GM12878 (cell line): Measurements from ENCODE around the gene VPS45. TPM values are rescaled to one million over a fixed set of nuclear protein-coding genes. Genes with fewer than 3 reads are reported as not detected.

Experiments
- ATAC-seq: fragments of 200-7000 bp; cut with Tn5 transposase; 3 replicates; pipeline ENCODE4 v1.9.1; 2020; ENCODE audit warnings: mild to moderate bottlenecking, moderate library complexity
- BruUV-seq: library from RNA; stranded (reverse); fragments of 400-500 nt; replicated peaks from 2 replicates; lab custom pipeline; 2021; lab: Mats Ljungman, UMichigan
- CTCF ChIA-PET: fragments of 300-600 bp; sonication (Branson Sonifier 250); formaldehyde crosslinking; extraction: SDS; loops from one replicate; lab custom pipeline; 2021; ENCODE audit warnings: inconsistent platforms; lab: Yijun Ruan, JAX
- POLR2A ChIA-PET: fragments of 350-600 bp; formaldehyde crosslinking; extraction: SDS; loops from one replicate; lab custom pipeline; 2021; ENCODE audit warnings: inconsistent platforms; lab: Charles Lee
- RAD21 ChIA-PET: fragments of 300-600 bp; sonication (Branson Sonifier 250); formaldehyde crosslinking; loops from one replicate; lab custom pipeline; 2023; ENCODE audit warnings: antibody characterized with exemption; ENCODE audit not compliant: unreplicated experiment; lab: Charles Lee
- SMC1A ChIA-PET: fragments of 300-600 bp; sonication (Branson Sonifier 250); formaldehyde crosslinking; loops from one replicate; lab custom pipeline; 2023; ENCODE audit not compliant: unreplicated experiment, uncharacterized antibody; lab: Charles Lee
- DNase-seq: peaks from one replicate; pipeline ENCODE4 v3.0.0-alpha.2; 2011; ENCODE audit warnings: low read depth, low spot score
- FAIRE-seq: peaks from 3 replicates; lab custom pipeline; 2011; peaks lifted over from hg19 to GRCh38; lab: Jason Lieb, UNC
- H2AFZ ChIP-seq: 2 replicates; pipeline ENCODE4 v1.6.0; 2011; ENCODE audit warnings: low read depth, low read length, control low read depth; ENCODE audit not compliant: control insufficient read depth
- H3K27ac ChIP-seq: 2 replicates; pipeline ENCODE4 v1.5.1; 2011; ENCODE audit warnings: control low read depth; ENCODE audit not compliant: control insufficient read depth, insufficient read depth
- H3K27me3 ChIP-seq, 2 experiments: replicated peaks in 1 of 2; 2 replicates each; pipeline versions ENCODE4 v1.6.0 to v1.6.1; 2011; ENCODE audit warnings: low read length in 1 of 2; ENCODE audit not compliant: control insufficient read depth in 2 of 2, insufficient read depth in 2 of 2
- H3K36me3 ChIP-seq, 2 experiments: 2 replicates each; pipeline ENCODE4 v1.5.1; 2011; ENCODE audit warnings: low read length in 1 of 2; ENCODE audit not compliant: control insufficient read depth in 2 of 2, insufficient read depth in 2 of 2
- H3K4me1 ChIP-seq: 2 replicates; pipeline ENCODE4 v1.6.1; 2011; ENCODE audit warnings: mild to moderate bottlenecking, low read length, moderate library complexity, mixed read lengths; ENCODE audit not compliant: control insufficient read depth, insufficient read depth
- H3K4me2 ChIP-seq: 2 replicates; pipeline ENCODE4 v1.6.0; 2011; ENCODE audit warnings: control low read depth; ENCODE audit not compliant: control insufficient read depth, insufficient read depth
- H3K4me3 ChIP-seq: fragments of 200-600 bp; sonication (generic); 2 replicates; pipeline ENCODE4 v1.5.1; 2016
- H3K79me2 ChIP-seq: 2 replicates; pipeline ENCODE4 v1.6.0; 2011; ENCODE audit warnings: low read length; ENCODE audit not compliant: control insufficient read depth, insufficient read depth
- H3K9ac ChIP-seq: 2 replicates; pipeline ENCODE4 v1.8.0; 2011; ENCODE audit warnings: low read length, control low read depth, mixed read lengths; ENCODE audit not compliant: control insufficient read depth, insufficient read depth
- H3K9me3 ChIP-seq: replicated peaks from 3 replicates; pipeline ENCODE4 v1.5.1; 2011; ENCODE audit warnings: mild to moderate bottlenecking, low read length; ENCODE audit not compliant: control insufficient read depth, insufficient read depth
- H4K20me1 ChIP-seq: 2 replicates; pipeline ENCODE4 v1.6.0; 2011; ENCODE audit not compliant: control insufficient read depth, insufficient read depth
- ATF7 ChIP-seq: fragments of 450-650 bp; IDR thresholded peaks from 2 replicates; pipeline ENCODE4 v1.6.1; 2016; ENCODE audit warnings: low read depth, mild to moderate bottlenecking
- BHLHE40 ChIP-seq, 2 experiments: fragments of 450-650 bp in 1 of 2; IDR thresholded peaks; 2 replicates each; pipeline ENCODE4 v1.6.1; 2011 to 2017; ENCODE audit warnings: low read depth in 2 of 2, borderline replicate concordance in 1 of 2, improper control_type of control experiment in 1 of 2, low read length in 1 of 2, mild to moderate bottlenecking in 1 of 2
- CHD2 ChIP-seq: IDR thresholded peaks from 2 replicates; pipeline ENCODE4 v1.6.1; 2011; ENCODE audit warnings: low read depth, low read length, improper control_type of control experiment, borderline replicate concordance
- HDAC2 ChIP-seq: fragments of 200-600 bp; sonication (generic); IDR thresholded peaks from 2 replicates; pipeline ENCODE4 v1.6.1; 2017
- POLR2AphosphoS2 ChIP-seq: IDR thresholded peaks from 2 replicates; pipeline ENCODE4 v1.6.1; 2011; ENCODE audit warnings: low read depth, mild to moderate bottlenecking, low read length, improper control_type of control experiment, moderate library complexity
- SUPT20H ChIP-seq: IDR thresholded peaks from 2 replicates; pipeline ENCODE4 v1.6.1; 2011; ENCODE audit warnings: low read depth, mild to moderate bottlenecking, low read length, moderate library complexity, borderline replicate concordance; ENCODE audit not compliant: control insufficient read depth
- WGBS: methylation state at CpG from one replicate; pipeline ENCODE4 v1.1.6; 2016; ENCODE audit warnings: low lambda C conversion rate; ENCODE audit not compliant: insufficient replicate concordance, insufficient coverage; ENCODE audit errors: missing lambda C conversion rate; 5-methylcytosine and 5-hydroxymethylcytosine counted together
- in situ Hi-C: fragments of 300-500 bp; cut with MboI; formaldehyde crosslinking; loops from 9 replicates; pipeline ENCODE4 v1.14.3; 2018; ENCODE audit warnings: mixed read lengths
- intact Hi-C: fragments of 100-400 bp; cut with micrococcal nuclease; formaldehyde crosslinking; loops from one replicate; pipeline ENCODE4 v1.14.2; 2022; ENCODE audit not compliant: unreplicated experiment
- polyA plus RNA-seq, 11 experiments: library from polyadenylated mRNA; depleted of rRNA in 4 of 11; unstranded in 6 of 11; stranded (reverse) in 5 of 11; fragments of >200 nt; fragmentation: Nextera tagmentation in 4 of 11; fragmentation: Illumina TruSeq in 1 of 11; extraction: Ambion mirVana in 4 of 11; extraction: Trizol in 1 of 11; gene quantifications; 1 replicate in 1 of 11; 2 replicates in 10 of 11; pipeline versions ENCODE4 v1.2.1 to v1.2.3, GENCODE V29; 2011 to 2016; ENCODE audit warnings: inconsistent platforms in 2 of 11, missing spikeins in 2 of 11, low read depth in 1 of 11
- total RNA-seq, 4 experiments: library from RNA; depleted of rRNA in 3 of 4; stranded (reverse); fragments of >200 nt in 3 of 4; fragmentation: Illumina TruSeq in 1 of 4; extraction: Trizol in 1 of 4; gene quantifications; 2 replicates each; pipeline versions ENCODE4 v1.2.1 to v1.2.3, GENCODE V29; 2013 to 2021
- TF ChIP-seq, protein P1 (sequence below): IDR thresholded peaks from 2 replicates; pipeline ENCODE4 v1.6.1; 2012; ENCODE audit warnings: mild to moderate bottlenecking, low read depth, low read length
- TF ChIP-seq, protein P2 (sequence below): fragments of 450-650 bp; conservative IDR thresholded peaks from 2 replicates; pipeline ENCODE4 v1.6.1; 2017; ENCODE audit warnings: mild to moderate bottlenecking, moderate library complexity
- TF ChIP-seq, protein P3 (sequence below): fragments of 450-650 bp; formaldehyde crosslinking; IDR thresholded peaks from 2 replicates; pipeline ENCODE4 v1.4.0; 2020; ENCODE audit warnings: mild to moderate bottlenecking, moderate library complexity

VPS45 gene
- total and polyA plus RNA-seq, 10 of the 15 experiments (the other 5 are each of a cell fraction or from before 2014, with no cell fraction given): 24.4 to 48.7 (median 34.5) TPM

DNA sequence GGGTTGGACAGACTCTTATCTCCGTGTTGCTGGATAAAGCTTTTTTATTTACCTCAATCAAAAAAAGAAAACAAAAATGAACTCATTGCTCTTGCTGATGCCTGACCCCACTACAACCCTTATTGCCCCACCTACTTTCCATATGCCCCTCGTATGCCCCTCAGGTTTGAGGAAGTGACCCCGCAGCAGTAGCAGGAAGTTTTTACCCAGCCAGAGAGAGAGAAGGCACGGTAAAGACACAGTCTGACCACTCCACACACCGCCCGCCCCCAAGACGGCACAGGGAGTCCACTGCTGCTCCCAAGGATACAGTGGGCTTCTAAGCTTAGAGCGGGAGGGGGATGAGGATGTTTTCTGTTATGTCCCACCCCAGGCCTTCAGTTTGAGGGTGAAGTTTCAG is 92.0 kb downstream of the VPS45 start (continued):
- TF ChIP-seq, protein P1, sequence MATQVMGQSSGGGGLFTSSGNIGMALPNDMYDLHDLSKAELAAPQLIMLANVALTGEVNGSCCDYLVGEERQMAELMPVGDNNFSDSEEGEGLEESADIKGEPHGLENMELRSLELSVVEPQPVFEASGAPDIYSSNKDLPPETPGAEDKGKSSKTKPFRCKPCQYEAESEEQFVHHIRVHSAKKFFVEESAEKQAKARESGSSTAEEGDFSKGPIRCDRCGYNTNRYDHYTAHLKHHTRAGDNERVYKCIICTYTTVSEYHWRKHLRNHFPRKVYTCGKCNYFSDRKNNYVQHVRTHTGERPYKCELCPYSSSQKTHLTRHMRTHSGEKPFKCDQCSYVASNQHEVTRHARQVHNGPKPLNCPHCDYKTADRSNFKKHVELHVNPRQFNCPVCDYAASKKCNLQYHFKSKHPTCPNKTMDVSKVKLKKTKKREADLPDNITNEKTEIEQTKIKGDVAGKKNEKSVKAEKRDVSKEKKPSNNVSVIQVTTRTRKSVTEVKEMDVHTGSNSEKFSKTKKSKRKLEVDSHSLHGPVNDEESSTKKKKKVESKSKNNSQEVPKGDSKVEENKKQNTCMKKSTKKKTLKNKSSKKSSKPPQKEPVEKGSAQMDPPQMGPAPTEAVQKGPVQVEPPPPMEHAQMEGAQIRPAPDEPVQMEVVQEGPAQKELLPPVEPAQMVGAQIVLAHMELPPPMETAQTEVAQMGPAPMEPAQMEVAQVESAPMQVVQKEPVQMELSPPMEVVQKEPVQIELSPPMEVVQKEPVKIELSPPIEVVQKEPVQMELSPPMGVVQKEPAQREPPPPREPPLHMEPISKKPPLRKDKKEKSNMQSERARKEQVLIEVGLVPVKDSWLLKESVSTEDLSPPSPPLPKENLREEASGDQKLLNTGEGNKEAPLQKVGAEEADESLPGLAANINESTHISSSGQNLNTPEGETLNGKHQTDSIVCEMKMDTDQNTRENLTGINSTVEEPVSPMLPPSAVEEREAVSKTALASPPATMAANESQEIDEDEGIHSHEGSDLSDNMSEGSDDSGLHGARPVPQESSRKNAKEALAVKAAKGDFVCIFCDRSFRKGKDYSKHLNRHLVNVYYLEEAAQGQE: no peak
- no peak for TF ChIP-seq HDAC2

DNA sequence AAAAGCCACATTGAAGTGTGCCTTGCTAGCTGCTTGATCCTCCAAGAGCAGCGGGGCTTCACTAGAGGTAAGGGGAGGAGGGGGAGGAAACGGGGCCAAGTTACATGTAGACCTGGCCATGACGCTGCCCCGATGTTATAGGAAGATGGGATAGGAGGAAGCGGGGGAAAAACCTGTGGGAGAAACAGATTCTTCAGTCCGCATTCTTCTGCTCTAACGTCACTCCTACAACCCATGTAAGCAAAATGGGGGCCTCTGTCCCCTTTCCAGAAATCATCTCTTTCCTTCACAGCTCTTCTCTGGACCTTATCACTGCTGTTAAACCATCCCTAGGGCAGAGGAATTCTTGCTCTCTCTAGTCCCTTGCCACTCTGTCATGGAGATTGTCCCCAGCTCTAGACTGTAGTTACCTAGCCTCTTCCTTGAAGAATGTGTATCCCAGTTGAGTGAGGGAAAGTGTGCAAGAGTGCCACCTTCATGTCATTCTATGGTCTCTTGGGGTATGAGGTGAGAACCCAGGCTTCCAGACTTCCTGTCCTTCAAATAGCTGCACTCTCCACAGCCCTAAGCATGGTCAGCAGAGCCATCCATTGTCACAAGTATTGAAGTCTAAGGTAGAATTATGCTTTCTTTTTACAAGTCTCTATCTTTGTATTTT is 93.5 kb downstream of the VPS45 start:
- BruUV-seq: TSS peak; percentile 56
- no peak for FAIRE-seq
- peak overlapping the region; percentile 100 for H3K27ac ChIP-seq
- peak; percentile 10; the same call in 1 of the 2 replicates for TF ChIP-seq ATF7
- 0 out of 2 replicates have a peak, but pooled peaks have one; percentile 33 for TF ChIP-seq CHD2
- TF ChIP-seq BHLHE40 (IDR thresholded peaks at IDR 0.05; ENCODE audit: borderline replicate concordance in 1 of 2, low read depth in 2 of 2, low read length in 1 of 2): 0 out of 4 replicates have a peak, but pooled peaks of 1 of the 2 experiments have one; percentile 28
- TF ChIP-seq, protein P2, sequence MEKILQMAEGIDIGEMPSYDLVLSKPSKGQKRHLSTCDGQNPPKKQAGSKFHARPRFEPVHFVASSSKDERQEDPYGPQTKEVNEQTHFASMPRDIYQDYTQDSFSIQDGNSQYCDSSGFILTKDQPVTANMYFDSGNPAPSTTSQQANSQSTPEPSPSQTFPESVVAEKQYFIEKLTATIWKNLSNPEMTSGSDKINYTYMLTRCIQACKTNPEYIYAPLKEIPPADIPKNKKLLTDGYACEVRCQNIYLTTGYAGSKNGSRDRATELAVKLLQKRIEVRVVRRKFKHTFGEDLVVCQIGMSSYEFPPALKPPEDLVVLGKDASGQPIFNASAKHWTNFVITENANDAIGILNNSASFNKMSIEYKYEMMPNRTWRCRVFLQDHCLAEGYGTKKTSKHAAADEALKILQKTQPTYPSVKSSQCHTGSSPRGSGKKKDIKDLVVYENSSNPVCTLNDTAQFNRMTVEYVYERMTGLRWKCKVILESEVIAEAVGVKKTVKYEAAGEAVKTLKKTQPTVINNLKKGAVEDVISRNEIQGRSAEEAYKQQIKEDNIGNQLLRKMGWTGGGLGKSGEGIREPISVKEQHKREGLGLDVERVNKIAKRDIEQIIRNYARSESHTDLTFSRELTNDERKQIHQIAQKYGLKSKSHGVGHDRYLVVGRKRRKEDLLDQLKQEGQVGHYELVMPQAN: 0 out of 2 replicates have a peak, but pooled peaks have one; percentile 30
- no peak for TF ChIP-seq SUPT20H
- peak; percentile 11; the same call in 1 of the 2 replicates for TF ChIP-seq POLR2AphosphoS2
- TF ChIP-seq, protein P3, sequence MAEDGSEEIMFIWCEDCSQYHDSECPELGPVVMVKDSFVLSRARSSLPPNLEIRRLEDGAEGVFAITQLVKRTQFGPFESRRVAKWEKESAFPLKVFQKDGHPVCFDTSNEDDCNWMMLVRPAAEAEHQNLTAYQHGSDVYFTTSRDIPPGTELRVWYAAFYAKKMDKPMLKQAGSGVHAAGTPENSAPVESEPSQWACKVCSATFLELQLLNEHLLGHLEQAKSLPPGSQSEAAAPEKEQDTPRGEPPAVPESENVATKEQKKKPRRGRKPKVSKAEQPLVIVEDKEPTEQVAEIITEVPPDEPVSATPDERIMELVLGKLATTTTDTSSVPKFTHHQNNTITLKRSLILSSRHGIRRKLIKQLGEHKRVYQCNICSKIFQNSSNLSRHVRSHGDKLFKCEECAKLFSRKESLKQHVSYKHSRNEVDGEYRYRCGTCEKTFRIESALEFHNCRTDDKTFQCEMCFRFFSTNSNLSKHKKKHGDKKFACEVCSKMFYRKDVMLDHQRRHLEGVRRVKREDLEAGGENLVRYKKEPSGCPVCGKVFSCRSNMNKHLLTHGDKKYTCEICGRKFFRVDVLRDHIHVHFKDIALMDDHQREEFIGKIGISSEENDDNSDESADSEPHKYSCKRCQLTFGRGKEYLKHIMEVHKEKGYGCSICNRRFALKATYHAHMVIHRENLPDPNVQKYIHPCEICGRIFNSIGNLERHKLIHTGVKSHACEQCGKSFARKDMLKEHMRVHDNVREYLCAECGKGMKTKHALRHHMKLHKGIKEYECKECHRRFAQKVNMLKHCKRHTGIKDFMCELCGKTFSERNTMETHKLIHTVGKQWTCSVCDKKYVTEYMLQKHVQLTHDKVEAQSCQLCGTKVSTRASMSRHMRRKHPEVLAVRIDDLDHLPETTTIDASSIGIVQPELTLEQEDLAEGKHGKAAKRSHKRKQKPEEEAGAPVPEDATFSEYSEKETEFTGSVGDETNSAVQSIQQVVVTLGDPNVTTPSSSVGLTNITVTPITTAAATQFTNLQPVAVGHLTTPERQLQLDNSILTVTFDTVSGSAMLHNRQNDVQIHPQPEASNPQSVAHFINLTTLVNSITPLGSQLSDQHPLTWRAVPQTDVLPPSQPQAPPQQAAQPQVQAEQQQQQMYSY (CRISPR knock-in tag): peak; percentile 75

More for the DNA sequence above, 93.5 kb downstream of the VPS45 start:
- in situ Hi-C loops (no loop called here), intact Hi-C loops (loop anchor here (1.0 to 2.0 kb wide), 3 partner anchors 10 to 275 kb away; partner anchors contain the start of gene VPS45)
- Histone ChIP-seq H3K4me3 (peak overlapping the region; percentile 56), H2AFZ (no peak overlapping the region; the same call in 1 of the 2 replicates), H3K9ac (peak overlapping the region; percentile 94), H3K4me1 (peaks cover 72% of the 10 kb centered on the region), H3K27me3 (no peaks in the 10 kb centered on the region), H4K20me1 (no peaks in the 10 kb centered on the region), H3K36me3 (peaks cover 5 to 16% of the 10 kb centered on the region in 2 experiments), H3K9me3 (no peaks in the 10 kb centered on the region), H3K79me2 (peaks cover 40% of the 10 kb centered on the region), H3K4me2 (peak overlapping the region; percentile 94)
- CTCF ChIA-PET: interaction anchor here (0.6 to 19.2 kb wide), 10 partner anchors 10 to 1356 kb away, joined by 3 to 577 read pairs (median 6); partner anchors contain the start of genes PLEKHO1 and VPS45
- WGBS: 2% methylated on average over 6 of the region's 7 CpGs
- POLR2A ChIA-PET: interaction anchor here (0.7 to 8.9 kb wide), 15 partner anchors 10 to 316 kb away, joined by 3 to 120 read pairs (median 4); partner anchors contain the start of genes ANP32E, PLEKHO1 and VPS45
- SMC1A ChIA-PET: interaction anchor here (0.7 to 15.5 kb wide), 15 partner anchors 8 to 312 kb away, joined by 3 to 338 read pairs (median 5); partner anchors contain the start of genes PLEKHO1 and VPS45
- RAD21 ChIA-PET: interaction anchor here (0.5 to 15.1 kb wide), 14 partner anchors 10 to 922 kb away, joined by 3 to 287 read pairs (median 5); partner anchors contain the start of gene PLEKHO1
- ATAC-seq (peak; percentile 11), DNase-seq (no peak)
